HCT116 (cell line): ENCODE measurements around the gene TNKS1BP1. TPM values are rescaled to one million over a fixed set of nuclear protein-coding genes. Genes with fewer than 3 reads are reported as not detected.

Experiments used
- ATAC-seq: fragments of 200-7000 bp; cut with Tn5 transposase; 2 replicates; pipeline ENCODE4 v1.9.1; 2020; ENCODE audit warnings: mild to moderate bottlenecking, moderate library complexity
- BruUV-seq: library from RNA; stranded (reverse); fragments of 400-500 nt; replicated peaks from 2 replicates; lab custom pipeline; 2021; lab: Mats Ljungman, UMichigan
- CTCF ChIA-PET: fragments of 300-600 bp; sonication (Branson Sonifier 250); formaldehyde crosslinking; loops from one replicate; lab custom pipeline; 2021; ENCODE audit warnings: antibody characterized with exemption; lab: Charles Lee
- POLR2A ChIA-PET: fragments of 300-600, 350-600 bp; sonication (Branson Sonifier 250); formaldehyde crosslinking; loops from one replicate; lab custom pipeline; 2021; ENCODE audit warnings: antibody characterized with exemption; lab: Charles Lee
- RAD21 ChIA-PET, 2 experiments: fragments of 300-600 bp; sonication (Branson Sonifier 250); formaldehyde crosslinking; loops; one replicate each; lab custom pipeline; 2023; ENCODE audit warnings: low total read pairs in 2 of 2; ENCODE audit not compliant: uncharacterized antibody in 2 of 2, unreplicated experiment in 2 of 2, low non-redundant PET in 1 of 2; lab: Charles Lee
- DNase-seq: peaks from one replicate; pipeline ENCODE4 v3.0.0-alpha.2; 2010; ENCODE audit warnings: low read depth, low spot score
- H2AFZ ChIP-seq: fragments of 200-600 bp; shearing (Covaris generic), sonication (generic); 2 replicates; pipeline ENCODE4 v1.6.1; 2017; ENCODE audit warnings: low read depth, mixed run types, mixed read lengths, antibody characterized with exemption, low read length; ENCODE audit not compliant: poor library complexity, severe bottlenecking
- H3K27ac ChIP-seq: 2 replicates; pipeline ENCODE4 v1.5.1; 2012; ENCODE audit warnings: low read depth, low read length
- H3K27me3 ChIP-seq: fragments of 200-600 bp; sonication (generic); 2 replicates; pipeline ENCODE4 v1.6.1; 2016; ENCODE audit warnings: mixed run types, low read length, mixed read lengths; ENCODE audit not compliant: insufficient read depth
- H3K36me3 ChIP-seq, 2 experiments: fragments of 200-500 bp in 1 of 2; fragments of 200-600 bp in 1 of 2; sonication (Bioruptor generic) in 1 of 2; sonication (generic) in 1 of 2; 2 replicates each; pipeline versions ENCODE4 v1.5.1 to v1.6.1; 2014 to 2016; ENCODE audit warnings: low read length in 2 of 2, inconsistent platforms in 1 of 2, mixed read lengths in 1 of 2, mixed run types in 1 of 2; ENCODE audit not compliant: insufficient read depth in 2 of 2, control insufficient read depth in 1 of 2
- H3K4me1 ChIP-seq, 2 experiments: fragments of 200-600 bp in 1 of 2; sonication (generic) in 1 of 2; 2 replicates each; pipeline versions ENCODE4 v1.5.1 to v1.6.1; 2012 to 2017; ENCODE audit warnings: low read length in 2 of 2, inconsistent platforms in 1 of 2, mild to moderate bottlenecking in 1 of 2, mixed read lengths in 1 of 2, mixed run types in 1 of 2, moderate library complexity in 1 of 2; ENCODE audit not compliant: insufficient read depth in 2 of 2, control insufficient read depth in 1 of 2
- H3K4me2 ChIP-seq: fragments of 200-600 bp; sonication (generic); 2 replicates; pipeline ENCODE4 v1.6.1; 2017; ENCODE audit warnings: mixed run types, low read length, mixed read lengths
- H3K4me3 ChIP-seq, 2 experiments: fragments of 200-600 bp in 1 of 2; sonication (generic) in 1 of 2; replicated peaks in 1 of 2; 2 replicates each; pipeline ENCODE4 v1.5.1; 2011 to 2016; ENCODE audit warnings: low read length in 2 of 2, control low read depth in 1 of 2, low read depth in 1 of 2, mild to moderate bottlenecking in 1 of 2, mixed read lengths in 1 of 2, mixed run types in 1 of 2
- H3K79me2 ChIP-seq: fragments of 200-600 bp; sonication (generic); 2 replicates; pipeline ENCODE4 v1.6.1; 2017; ENCODE audit warnings: mild to moderate bottlenecking, mixed run types, low read length, moderate library complexity, mixed read lengths; ENCODE audit not compliant: insufficient read depth
- H3K9ac ChIP-seq: fragments of 200-600 bp; sonication (generic); 2 replicates; pipeline ENCODE4 v1.6.1; 2016; ENCODE audit warnings: low read length, mixed read lengths
- H3K9me2 ChIP-seq: fragments of 200-600 bp; sonication (generic), shearing (Covaris generic); 2 replicates; pipeline ENCODE4 v1.6.1; 2017; ENCODE audit warnings: mixed run types, mild to moderate bottlenecking, moderate library complexity; ENCODE audit not compliant: insufficient read depth
- H3K9me3 ChIP-seq, 2 experiments: fragments of 200-500 bp in 1 of 2; fragments of 200-600 bp in 1 of 2; sonication (Bioruptor generic) in 1 of 2; sonication (generic) in 1 of 2; 2 replicates each; pipeline ENCODE4 v1.6.1; 2014 to 2017; ENCODE audit warnings: low read length in 2 of 2, mixed read lengths in 2 of 2, inconsistent platforms in 1 of 2, low read depth in 1 of 2, mild to moderate bottlenecking in 1 of 2, mixed run types in 1 of 2, moderate library complexity in 1 of 2; ENCODE audit not compliant: control insufficient read depth in 1 of 2, insufficient read depth in 1 of 2
- H4K20me1 ChIP-seq: fragments of 200-600 bp; sonication (generic), shearing (Covaris generic); 2 replicates; pipeline ENCODE4 v1.6.1; 2017; ENCODE audit warnings: mixed run types, mild to moderate bottlenecking, moderate library complexity; ENCODE audit not compliant: insufficient read depth
- CBX3 ChIP-seq: IDR thresholded peaks from 2 replicates; pipeline ENCODE4 v1.6.1; 2012; ENCODE audit warnings: low read depth
- CEBPB ChIP-seq: IDR thresholded peaks from 2 replicates; pipeline ENCODE4 v1.6.1; 2012; ENCODE audit warnings: low read depth
- ELF1 ChIP-seq: IDR thresholded peaks from 2 replicates; pipeline ENCODE4 v1.6.1; 2012; ENCODE audit warnings: low read depth, borderline replicate concordance
- EZH2 ChIP-seq: fragments of 200-600 bp; sonication (generic); IDR thresholded peaks from 2 replicates; pipeline ENCODE4 v1.6.1; 2017; ENCODE audit warnings: antibody characterized with exemption, mixed run types
- EZH2phosphoT487 ChIP-seq: fragments of 200-600 bp; IDR thresholded peaks from 2 replicates; pipeline ENCODE4 v1.6.1; 2018; ENCODE audit warnings: antibody characterized with exemption, borderline replicate concordance
- FOSL1 ChIP-seq: IDR thresholded peaks from 2 replicates; pipeline ENCODE4 v1.6.1; 2012; ENCODE audit warnings: low read depth
- JUND ChIP-seq: IDR thresholded peaks from 2 replicates; pipeline ENCODE4 v1.6.1; 2012
- MAX ChIP-seq: IDR thresholded peaks from 2 replicates; pipeline ENCODE4 v1.6.1; 2012
- POLR2A ChIP-seq: IDR thresholded peaks from 2 replicates; pipeline ENCODE4 v1.7.0; 2011; ENCODE audit warnings: borderline replicate concordance; ENCODE audit not compliant: insufficient read depth, insufficient read length; ENCODE audit errors: extremely low read depth
- POLR2AphosphoS5 ChIP-seq: IDR thresholded peaks from 2 replicates; pipeline ENCODE4 v1.6.1; 2011; ENCODE audit warnings: mild to moderate bottlenecking, low read depth, low read length, moderate library complexity
- RAD21 ChIP-seq: IDR thresholded peaks from 2 replicates; pipeline ENCODE4 v1.6.1; 2012; ENCODE audit warnings: low read depth, mild to moderate bottlenecking
- REST ChIP-seq: IDR thresholded peaks from 2 replicates; pipeline ENCODE4 v1.6.1; 2012; ENCODE audit warnings: low read depth
- SIN3A ChIP-seq: IDR thresholded peaks from 2 replicates; pipeline ENCODE4 v1.6.1; 2012; ENCODE audit warnings: low read depth
- SRF ChIP-seq: IDR thresholded peaks from 2 replicates; pipeline ENCODE4 v1.6.1; 2012; ENCODE audit warnings: low read depth
- TCF7L2 ChIP-seq: IDR thresholded peaks from 2 replicates; pipeline ENCODE4 v1.7.0; 2011; ENCODE audit warnings: borderline replicate concordance, inconsistent platforms; ENCODE audit not compliant: insufficient read depth, insufficient read length; ENCODE audit errors: extremely low read depth
- YY1 ChIP-seq: IDR thresholded peaks from 2 replicates; pipeline ENCODE4 v1.6.1; 2011; ENCODE audit warnings: low read length, low read depth, moderate library complexity, mild to moderate bottlenecking; ENCODE audit not compliant: insufficient replicate concordance; ENCODE audit errors: extremely low read depth
- ZFX ChIP-seq: fragments of 450-650 bp; IDR thresholded peaks from 2 replicates; pipeline ENCODE4 v1.6.1; 2017
- ZNF274 ChIP-seq: fragments of 200-500 bp; sonication (Bioruptor generic); IDR thresholded peaks from 2 replicates; pipeline ENCODE4 v1.6.1; 2014; ENCODE audit warnings: mild to moderate bottlenecking, low read depth, low read length, inconsistent platforms
- intact Hi-C: fragments of 100-400 bp; cut with micrococcal nuclease; formaldehyde crosslinking; loops from 2 replicates; pipeline ENCODE4 v1.10.0; 2022
- total RNA-seq: library from RNA; stranded (reverse); gene quantifications from one replicate; pipeline ENCODE4 v1.2.1, GENCODE V29; 2021; ENCODE audit not compliant: unreplicated experiment
- TF ChIP-seq, protein P1 (sequence below), 3 experiments: fragments of 200-600 bp in 1 of 3; sonication (generic) in 1 of 3; IDR thresholded peaks in 2 of 3; conservative IDR thresholded peaks in 1 of 3; 2 replicates each; pipeline ENCODE4 v1.5.1; 2012 to 2017; ENCODE audit warnings: low read depth in 2 of 3, low read length in 2 of 3, antibody characterized with exemption in 1 of 3, borderline replicate concordance in 1 of 3, control low read depth in 1 of 3, mild to moderate bottlenecking in 1 of 3, mixed read lengths in 1 of 3, mixed run types in 1 of 3, moderate library complexity in 1 of 3; ENCODE audit not compliant: insufficient read depth in 1 of 3

Gene TNKS1BP1
- total RNA-seq, 1 experiment from 2014 or later: 77.6 TPM

DNA sequence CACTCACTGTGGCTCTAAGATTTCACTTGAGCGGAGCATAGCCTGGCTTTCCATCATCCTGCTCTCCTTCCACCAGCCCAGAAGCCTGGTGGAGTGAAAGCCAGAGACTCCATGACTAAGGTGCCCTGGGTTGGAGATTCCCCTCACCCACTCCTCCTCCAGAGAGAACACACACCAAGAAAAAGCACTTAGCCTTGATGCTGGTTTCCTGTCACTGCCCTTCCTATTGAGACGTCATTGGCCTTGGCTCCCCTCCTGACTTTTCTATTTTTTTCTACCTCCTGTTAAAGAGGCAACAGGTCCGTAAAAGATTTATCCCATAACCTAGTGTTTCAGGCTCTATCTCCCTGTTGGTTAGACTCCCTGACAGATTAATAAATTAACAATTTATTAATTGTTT is 49.2 kb downstream of the TNKS1BP1 start:
- Histone ChIP-seq H4K20me1 (no peaks in the 10 kb centered on the region), H3K9ac (no peak overlapping the region), H3K4me2 (no peak overlapping the region), H3K9me3 (no peaks in the 10 kb centered on the region), H2AFZ (no peak overlapping the region), H3K36me3 (no peaks in the 10 kb centered on the region), H3K27ac (no peak overlapping the region), H3K79me2 (no peaks in the 10 kb centered on the region), H3K27me3 (no peaks in the 10 kb centered on the region), H3K4me1 (peaks cover 9 to 15% of the 10 kb centered on the region in 2 experiments), H3K9me2 (no peaks in the 10 kb centered on the region), H3K4me3 (no peak overlapping the region)
- no TSS peak for BruUV-seq
- CTCF ChIA-PET: no interaction called here
- ATAC-seq: no peak
- no peak for TF ChIP-seq CBX3
- no peak for TF ChIP-seq FOSL1
- TF ChIP-seq ELF1: no peak
- TF ChIP-seq ZNF274: no peak
- no peak for TF ChIP-seq POLR2A
- TF ChIP-seq REST: no peak
- no peak for TF ChIP-seq SRF
- TF ChIP-seq YY1: no peak
- TF ChIP-seq JUND: no peak
- no peak for TF ChIP-seq EZH2
- TF ChIP-seq EZH2phosphoT487: no peak
- TF ChIP-seq, protein P1, sequence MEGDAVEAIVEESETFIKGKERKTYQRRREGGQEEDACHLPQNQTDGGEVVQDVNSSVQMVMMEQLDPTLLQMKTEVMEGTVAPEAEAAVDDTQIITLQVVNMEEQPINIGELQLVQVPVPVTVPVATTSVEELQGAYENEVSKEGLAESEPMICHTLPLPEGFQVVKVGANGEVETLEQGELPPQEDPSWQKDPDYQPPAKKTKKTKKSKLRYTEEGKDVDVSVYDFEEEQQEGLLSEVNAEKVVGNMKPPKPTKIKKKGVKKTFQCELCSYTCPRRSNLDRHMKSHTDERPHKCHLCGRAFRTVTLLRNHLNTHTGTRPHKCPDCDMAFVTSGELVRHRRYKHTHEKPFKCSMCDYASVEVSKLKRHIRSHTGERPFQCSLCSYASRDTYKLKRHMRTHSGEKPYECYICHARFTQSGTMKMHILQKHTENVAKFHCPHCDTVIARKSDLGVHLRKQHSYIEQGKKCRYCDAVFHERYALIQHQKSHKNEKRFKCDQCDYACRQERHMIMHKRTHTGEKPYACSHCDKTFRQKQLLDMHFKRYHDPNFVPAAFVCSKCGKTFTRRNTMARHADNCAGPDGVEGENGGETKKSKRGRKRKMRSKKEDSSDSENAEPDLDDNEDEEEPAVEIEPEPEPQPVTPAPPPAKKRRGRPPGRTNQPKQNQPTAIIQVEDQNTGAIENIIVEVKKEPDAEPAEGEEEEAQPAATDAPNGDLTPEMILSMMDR (IDR thresholded peaks at IDR 0.05 in 2 of 3, conservative IDR thresholded peaks at IDR 0.05 in 1 of 3; ENCODE audit: borderline replicate concordance in 1 of 3, insufficient read depth in 1 of 3, low read depth in 2 of 3, low read length in 2 of 3): no peak
- no peak for TF ChIP-seq SIN3A
- TF ChIP-seq MAX: no peak
- no peak for TF ChIP-seq POLR2AphosphoS5
- no peak for TF ChIP-seq ZFX
- TF ChIP-seq CEBPB: no peak
- no peak for TF ChIP-seq TCF7L2
- TF ChIP-seq RAD21: no peak
- DNase-seq: no peak
- RAD21 ChIA-PET: no interaction called here
- intact Hi-C loops: no loop called here
- POLR2A ChIA-PET: interaction anchor here (0.7 kb wide), 1 partner anchor 25 kb away, joined by 3 read pairs; no protein-coding TSS in a partner anchor
